Panc1 (cell line): Measurements from ENCODE around the gene THSD7A. TPM values are rescaled to one million over a fixed set of nuclear protein-coding genes. Genes with fewer than 3 reads are reported as not detected.

Experiments used
- ATAC-seq: fragments of 200-7000 bp; cut with Tn5 transposase; 2 replicates; pipeline ENCODE4 v1.9.1; 2020; ENCODE audit warnings: mild to moderate bottlenecking, moderate library complexity
- BruUV-seq: library from RNA; stranded (reverse); fragments of 400-500 nt; replicated peaks from 2 replicates; lab custom pipeline; 2021; lab: Mats Ljungman, UMichigan
- CTCF ChIA-PET: fragments of 300-600 bp; sonication (Branson Sonifier 250); formaldehyde crosslinking; loops from one replicate; lab custom pipeline; 2022; ENCODE audit warnings: antibody characterized with exemption; lab: Charles Lee
- POLR2A ChIA-PET: fragments of 300-600 bp; sonication (Branson Sonifier 250); formaldehyde crosslinking; loops from one replicate; lab custom pipeline; 2022; ENCODE audit warnings: antibody characterized with exemption; lab: Charles Lee
- DNase-seq: peaks from one replicate; pipeline ENCODE4 v3.0.0-alpha.2; 2010; ENCODE audit warnings: low read depth, low spot score
- H3K27ac ChIP-seq: 2 replicates; pipeline ENCODE4 v1.5.1; 2011; ENCODE audit warnings: mild to moderate bottlenecking, low read length, inconsistent platforms
- H3K27me3 ChIP-seq: fragments of 200-500 bp; sonication (Bioruptor generic); 2 replicates; pipeline ENCODE4 v1.6.0; 2014; ENCODE audit warnings: low read length, inconsistent platforms; ENCODE audit not compliant: control insufficient read depth, insufficient read depth
- H3K36me3 ChIP-seq: fragments of 200-500 bp; sonication (Bioruptor generic); 2 replicates; pipeline ENCODE4 v1.5.1; 2014; ENCODE audit warnings: inconsistent platforms, mild to moderate bottlenecking, low read length, moderate library complexity; ENCODE audit not compliant: control insufficient read depth, insufficient read depth
- H3K4me1 ChIP-seq: 2 replicates; pipeline ENCODE4 v1.5.1; 2011; ENCODE audit warnings: inconsistent platforms, mild to moderate bottlenecking, low read length, moderate library complexity; ENCODE audit not compliant: control insufficient read depth, insufficient read depth
- H3K4me3 ChIP-seq, 2 experiments: 2 replicates each; pipeline ENCODE4 v1.5.1; 2011 to 2012; ENCODE audit warnings: low read depth in 2 of 2, low read length in 2 of 2, mild to moderate bottlenecking in 2 of 2, inconsistent platforms in 1 of 2, moderate library complexity in 1 of 2
- H3K9me3 ChIP-seq: fragments of 200-500 bp; sonication (Bioruptor generic); 2 replicates; pipeline ENCODE4 v1.5.1; 2014; ENCODE audit warnings: low read depth, mild to moderate bottlenecking, inconsistent platforms, low read length, moderate library complexity; ENCODE audit not compliant: control insufficient read depth, insufficient read depth
- POLR2AphosphoS5 ChIP-seq: IDR thresholded peaks from 2 replicates; pipeline ENCODE4 v1.6.1; 2012; ENCODE audit warnings: mild to moderate bottlenecking, low read depth, low read length, moderate library complexity
- SIN3A ChIP-seq: IDR thresholded peaks from 2 replicates; pipeline ENCODE4 v1.6.1; 2012; ENCODE audit warnings: low read depth, mild to moderate bottlenecking, low read length, moderate library complexity, borderline replicate concordance; ENCODE audit not compliant: insufficient read depth
- TCF7L2 ChIP-seq: IDR thresholded peaks from 2 replicates; pipeline ENCODE4 v1.6.1; 2011; ENCODE audit warnings: mild to moderate bottlenecking, low read depth, low read length, inconsistent platforms
- in situ Hi-C: cut with HindIII; loops from 2 replicates; pipeline ENCODE4 v1.10.0; 2016; ENCODE audit warnings: low sequenced_read_pairs, low pct_unique_long_range_greater_than_20kb
- intact Hi-C: fragments of 100-400 bp; cut with micrococcal nuclease; formaldehyde crosslinking; loops from one replicate; pipeline ENCODE4 v1.10.0; 2022; ENCODE audit not compliant: unreplicated experiment
- total RNA-seq: library from RNA; stranded (reverse); gene quantifications from one replicate; pipeline ENCODE4 v1.2.1, GENCODE V29; 2021; ENCODE audit not compliant: unreplicated experiment
- TF ChIP-seq, protein P1 (sequence below), 2 experiments: IDR thresholded peaks; 2 replicates each; pipeline ENCODE4 v1.6.1; 2011 to 2012; ENCODE audit warnings: low read depth in 2 of 2, control low read depth in 1 of 2, low read length in 1 of 2, mild to moderate bottlenecking in 1 of 2, moderate library complexity in 1 of 2; ENCODE audit not compliant: insufficient read depth in 1 of 2
- TF ChIP-seq, protein P2 (sequence below): fragments of 450-650 bp; IDR thresholded peaks from 2 replicates; pipeline ENCODE4 v1.5.1; 2017; ENCODE audit warnings: mild to moderate bottlenecking

The THSD7A gene
- total RNA-seq, 1 experiment from 2014 or later = 38.6 TPM

GRCh38 chr7:11410656-11411644, 421.0 kb downstream of the THSD7A start:
- no peaks in the 10 kb centered on the region for H3K27me3 ChIP-seq
- no peak overlapping the region for H3K4me3 ChIP-seq
- H3K36me3 ChIP-seq = no peaks in the 10 kb centered on the region; the same call in 1 of the 2 replicates
- TF ChIP-seq, protein P1, sequence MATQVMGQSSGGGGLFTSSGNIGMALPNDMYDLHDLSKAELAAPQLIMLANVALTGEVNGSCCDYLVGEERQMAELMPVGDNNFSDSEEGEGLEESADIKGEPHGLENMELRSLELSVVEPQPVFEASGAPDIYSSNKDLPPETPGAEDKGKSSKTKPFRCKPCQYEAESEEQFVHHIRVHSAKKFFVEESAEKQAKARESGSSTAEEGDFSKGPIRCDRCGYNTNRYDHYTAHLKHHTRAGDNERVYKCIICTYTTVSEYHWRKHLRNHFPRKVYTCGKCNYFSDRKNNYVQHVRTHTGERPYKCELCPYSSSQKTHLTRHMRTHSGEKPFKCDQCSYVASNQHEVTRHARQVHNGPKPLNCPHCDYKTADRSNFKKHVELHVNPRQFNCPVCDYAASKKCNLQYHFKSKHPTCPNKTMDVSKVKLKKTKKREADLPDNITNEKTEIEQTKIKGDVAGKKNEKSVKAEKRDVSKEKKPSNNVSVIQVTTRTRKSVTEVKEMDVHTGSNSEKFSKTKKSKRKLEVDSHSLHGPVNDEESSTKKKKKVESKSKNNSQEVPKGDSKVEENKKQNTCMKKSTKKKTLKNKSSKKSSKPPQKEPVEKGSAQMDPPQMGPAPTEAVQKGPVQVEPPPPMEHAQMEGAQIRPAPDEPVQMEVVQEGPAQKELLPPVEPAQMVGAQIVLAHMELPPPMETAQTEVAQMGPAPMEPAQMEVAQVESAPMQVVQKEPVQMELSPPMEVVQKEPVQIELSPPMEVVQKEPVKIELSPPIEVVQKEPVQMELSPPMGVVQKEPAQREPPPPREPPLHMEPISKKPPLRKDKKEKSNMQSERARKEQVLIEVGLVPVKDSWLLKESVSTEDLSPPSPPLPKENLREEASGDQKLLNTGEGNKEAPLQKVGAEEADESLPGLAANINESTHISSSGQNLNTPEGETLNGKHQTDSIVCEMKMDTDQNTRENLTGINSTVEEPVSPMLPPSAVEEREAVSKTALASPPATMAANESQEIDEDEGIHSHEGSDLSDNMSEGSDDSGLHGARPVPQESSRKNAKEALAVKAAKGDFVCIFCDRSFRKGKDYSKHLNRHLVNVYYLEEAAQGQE (IDR thresholded peaks at IDR 0.05; ENCODE audit: insufficient read depth in 1 of 2, low read depth in 2 of 2, low read length in 1 of 2) = no peak
- no peak for TF ChIP-seq SIN3A
- no peak for TF ChIP-seq POLR2AphosphoS5
- TF ChIP-seq TCF7L2 = no peak
- TF ChIP-seq, protein P2, sequence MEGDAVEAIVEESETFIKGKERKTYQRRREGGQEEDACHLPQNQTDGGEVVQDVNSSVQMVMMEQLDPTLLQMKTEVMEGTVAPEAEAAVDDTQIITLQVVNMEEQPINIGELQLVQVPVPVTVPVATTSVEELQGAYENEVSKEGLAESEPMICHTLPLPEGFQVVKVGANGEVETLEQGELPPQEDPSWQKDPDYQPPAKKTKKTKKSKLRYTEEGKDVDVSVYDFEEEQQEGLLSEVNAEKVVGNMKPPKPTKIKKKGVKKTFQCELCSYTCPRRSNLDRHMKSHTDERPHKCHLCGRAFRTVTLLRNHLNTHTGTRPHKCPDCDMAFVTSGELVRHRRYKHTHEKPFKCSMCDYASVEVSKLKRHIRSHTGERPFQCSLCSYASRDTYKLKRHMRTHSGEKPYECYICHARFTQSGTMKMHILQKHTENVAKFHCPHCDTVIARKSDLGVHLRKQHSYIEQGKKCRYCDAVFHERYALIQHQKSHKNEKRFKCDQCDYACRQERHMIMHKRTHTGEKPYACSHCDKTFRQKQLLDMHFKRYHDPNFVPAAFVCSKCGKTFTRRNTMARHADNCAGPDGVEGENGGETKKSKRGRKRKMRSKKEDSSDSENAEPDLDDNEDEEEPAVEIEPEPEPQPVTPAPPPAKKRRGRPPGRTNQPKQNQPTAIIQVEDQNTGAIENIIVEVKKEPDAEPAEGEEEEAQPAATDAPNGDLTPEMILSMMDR = no peak
- no peak for ATAC-seq
- intact Hi-C loops (no loop called here), in situ Hi-C loops (no loop called here)
- no peak for DNase-seq
- no peaks in the 10 kb centered on the region for H3K9me3 ChIP-seq
- no peak overlapping the region for H3K27ac ChIP-seq
- POLR2A ChIA-PET = no interaction called here
- CTCF ChIA-PET = no interaction called here
- BruUV-seq = no TSS peak
- H3K4me1 ChIP-seq = no peaks in the 10 kb centered on the region; the same call in 1 of the 2 replicates

DNA sequence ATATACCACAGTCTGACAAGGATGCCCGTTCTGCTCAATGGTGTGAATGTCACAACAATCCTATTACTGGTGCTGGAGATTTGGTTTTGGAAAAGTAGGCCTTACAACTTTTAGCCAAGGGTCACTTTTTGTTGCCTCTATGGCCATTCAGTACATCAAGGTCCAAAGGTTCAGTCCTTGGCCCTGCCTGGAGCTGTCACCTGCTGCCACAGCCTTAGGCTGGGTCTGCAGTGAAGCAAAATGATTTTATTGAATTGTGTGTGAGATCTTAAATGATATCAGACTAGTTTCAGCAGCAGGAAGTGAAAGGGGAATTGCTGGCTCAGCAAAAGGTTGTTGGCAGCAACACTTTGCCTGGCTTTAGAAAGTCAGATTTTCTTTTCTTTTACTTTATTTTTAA, 427.6 kb downstream of the THSD7A start:
- ChIA-PET CTCF (no interaction called here), POLR2A (no interaction called here)
- in situ Hi-C loops (no loop called here), intact Hi-C loops (no loop called here)
- Histone ChIP-seq H3K4me1 (no peaks in the 10 kb centered on the region), H3K27me3 (no peaks in the 10 kb centered on the region), H3K36me3 (peaks cover 3% of the 10 kb centered on the region; the same call in 1 of the 2 replicates), H3K4me3 (no peak overlapping the region), H3K27ac (no peak overlapping the region), H3K9me3 (no peaks in the 10 kb centered on the region)
- DNase-seq (no peak), ATAC-seq (no peak)
- BruUV-seq = no TSS peak
- TF ChIP-seq, protein P2 = no peak
- TF ChIP-seq POLR2AphosphoS5 = no peak
- no peak for TF ChIP-seq SIN3A
- TF ChIP-seq, protein P1 (IDR thresholded peaks at IDR 0.05; ENCODE audit: insufficient read depth in 1 of 2, low read depth in 2 of 2, low read length in 1 of 2) = no peak
